ENCODE data around the gene FIGN. TPM values are rescaled to one million over a fixed set of nuclear protein-coding genes. Genes with fewer than 3 reads are reported as not detected.

FIGN gene
- total RNA-seq, 2 experiments from 2014 or later: not detected

DNA sequence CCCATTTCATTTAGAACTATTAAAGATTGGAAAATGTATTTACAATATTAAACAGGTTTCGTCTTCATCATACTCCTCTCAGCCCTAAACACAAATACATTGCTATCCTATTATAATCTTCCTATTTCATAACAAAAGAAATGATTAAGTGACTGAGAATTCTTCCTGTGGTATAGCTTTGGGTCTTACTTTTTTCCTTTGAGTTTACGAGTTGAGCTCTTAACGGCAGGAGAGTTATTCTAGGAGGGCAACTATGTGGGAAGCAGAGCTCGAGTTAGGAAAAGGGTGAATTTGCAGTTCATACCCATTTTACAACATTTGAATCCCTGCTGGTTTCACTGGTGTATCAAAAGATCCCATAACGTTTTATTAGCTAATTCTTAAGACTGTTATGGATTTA lies 105.0 kb downstream of the FIGN start:
- intact Hi-C loops (cut with micrococcal nuclease): no loop called here
- Mint-ChIP-seq H3K4me1 (ENCODE audit: low read depth) (no peaks in the 10 kb centered on the region), H3K9me3 (peaks cover 3% of the 10 kb centered on the region), H3K36me3 (ENCODE audit: low read depth) (no peaks in the 10 kb centered on the region), H3K4me3 (no peak overlapping the region), H3K27ac (no peak overlapping the region), H3K27me3 (no peaks in the 10 kb centered on the region)
- DNase-seq (no peak), ATAC-seq (no peak)
- CTCF ChIA-PET: no interaction called here
- TF ChIP-seq, protein P1, sequence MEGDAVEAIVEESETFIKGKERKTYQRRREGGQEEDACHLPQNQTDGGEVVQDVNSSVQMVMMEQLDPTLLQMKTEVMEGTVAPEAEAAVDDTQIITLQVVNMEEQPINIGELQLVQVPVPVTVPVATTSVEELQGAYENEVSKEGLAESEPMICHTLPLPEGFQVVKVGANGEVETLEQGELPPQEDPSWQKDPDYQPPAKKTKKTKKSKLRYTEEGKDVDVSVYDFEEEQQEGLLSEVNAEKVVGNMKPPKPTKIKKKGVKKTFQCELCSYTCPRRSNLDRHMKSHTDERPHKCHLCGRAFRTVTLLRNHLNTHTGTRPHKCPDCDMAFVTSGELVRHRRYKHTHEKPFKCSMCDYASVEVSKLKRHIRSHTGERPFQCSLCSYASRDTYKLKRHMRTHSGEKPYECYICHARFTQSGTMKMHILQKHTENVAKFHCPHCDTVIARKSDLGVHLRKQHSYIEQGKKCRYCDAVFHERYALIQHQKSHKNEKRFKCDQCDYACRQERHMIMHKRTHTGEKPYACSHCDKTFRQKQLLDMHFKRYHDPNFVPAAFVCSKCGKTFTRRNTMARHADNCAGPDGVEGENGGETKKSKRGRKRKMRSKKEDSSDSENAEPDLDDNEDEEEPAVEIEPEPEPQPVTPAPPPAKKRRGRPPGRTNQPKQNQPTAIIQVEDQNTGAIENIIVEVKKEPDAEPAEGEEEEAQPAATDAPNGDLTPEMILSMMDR (IDR thresholded peaks at IDR 0.05): no peak
- POLR2A ChIA-PET: no interaction called here

DNA sequence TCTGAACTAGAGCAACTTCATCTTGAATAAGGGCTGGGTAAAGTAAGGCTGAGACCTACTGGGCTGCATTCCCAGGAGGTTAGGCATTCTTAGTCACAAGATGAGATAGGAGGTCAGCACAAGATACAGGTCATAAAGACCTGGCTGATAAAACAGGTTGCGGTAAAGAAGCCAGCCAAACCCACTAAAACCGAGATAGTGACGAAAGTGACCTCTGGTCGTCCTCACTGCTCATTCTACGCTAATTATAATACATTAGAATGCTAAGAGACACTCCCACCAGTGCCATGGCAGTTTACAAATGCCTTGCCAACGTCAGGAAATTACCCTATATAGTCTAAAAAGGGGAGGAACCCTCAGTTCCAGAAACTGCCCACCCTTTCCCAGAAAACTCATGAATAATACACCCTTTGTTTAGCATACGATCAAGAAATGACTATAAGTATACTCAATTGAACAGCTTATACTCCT lies 109.1 kb downstream of the FIGN start:
- Mint-ChIP-seq H3K4me3 (no peak overlapping the region), H3K27me3 (no peaks in the 10 kb centered on the region), H3K9me3 (peaks cover under 1% of the 10 kb centered on the region), H3K27ac (no peak overlapping the region), H3K4me1 (ENCODE audit: low read depth) (no peaks in the 10 kb centered on the region), H3K36me3 (ENCODE audit: low read depth) (no peaks in the 10 kb centered on the region)
- intact Hi-C loops (cut with micrococcal nuclease): no loop called here
- DNase-seq (no peak), ATAC-seq (no peak)
- TF ChIP-seq, protein P1 (IDR thresholded peaks at IDR 0.05): no peak
- POLR2A ChIA-PET: no interaction called here
- CTCF ChIA-PET: no interaction called here

DNA sequence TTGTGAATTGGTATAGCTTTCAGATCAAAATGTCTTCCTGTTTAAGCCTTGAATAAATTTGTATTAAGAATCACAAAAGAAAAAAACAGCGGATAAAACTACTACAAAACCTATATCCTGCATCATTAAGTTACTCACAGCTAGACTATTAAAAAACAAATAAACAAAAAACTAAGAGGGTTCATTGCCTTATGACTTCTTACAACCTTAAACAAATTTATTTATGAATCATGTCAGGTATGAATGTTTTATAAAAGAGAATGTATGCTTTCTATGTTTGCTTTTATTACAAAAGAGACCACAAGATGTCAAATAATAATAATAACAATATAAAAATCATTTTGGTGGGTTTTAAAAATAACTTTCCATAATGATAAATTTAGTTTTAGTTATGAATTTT lies 109.6 kb downstream of the FIGN start:
- intact Hi-C loops (cut with micrococcal nuclease): no loop called here
- Mint-ChIP-seq H3K27ac (no peak overlapping the region), H3K9me3 (peaks cover 3% of the 10 kb centered on the region), H3K27me3 (no peaks in the 10 kb centered on the region), H3K36me3 (ENCODE audit: low read depth) (no peaks in the 10 kb centered on the region), H3K4me1 (ENCODE audit: low read depth) (no peaks in the 10 kb centered on the region), H3K4me3 (no peak overlapping the region)
- TF ChIP-seq, protein P1 (IDR thresholded peaks at IDR 0.05): no peak
- ChIA-PET CTCF (no interaction called here), POLR2A (no interaction called here)
- no peak for DNase-seq
- ATAC-seq: no peak

DNA sequence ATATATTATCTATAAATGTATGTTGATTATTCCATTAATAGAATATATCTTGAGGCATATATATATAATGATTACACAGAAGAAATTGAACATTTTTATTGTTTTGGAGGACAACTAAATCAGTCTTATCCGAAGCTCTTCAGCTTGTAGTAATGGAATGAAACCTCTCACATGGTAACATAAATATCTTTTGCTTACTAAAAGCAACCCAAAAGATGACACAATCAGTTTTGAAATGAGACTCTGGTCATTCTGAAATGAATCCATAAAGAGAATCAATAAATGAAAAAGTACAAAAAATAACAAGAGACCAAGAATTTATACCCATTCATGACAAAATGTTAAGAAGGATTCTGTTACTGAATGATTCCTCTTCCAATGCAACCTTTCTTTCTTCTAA lies 110.2 kb downstream of the FIGN start:
- TF ChIP-seq, protein P1 (IDR thresholded peaks at IDR 0.05): no peak
- Mint-ChIP-seq H3K4me3 (no peak overlapping the region), H3K27me3 (no peaks in the 10 kb centered on the region), H3K4me1 (ENCODE audit: low read depth) (no peaks in the 10 kb centered on the region), H3K27ac (no peak overlapping the region), H3K36me3 (ENCODE audit: low read depth) (no peaks in the 10 kb centered on the region), H3K9me3 (peaks cover 3% of the 10 kb centered on the region)
- ATAC-seq: no peak
- POLR2A ChIA-PET: no interaction called here
- no peak for DNase-seq
- intact Hi-C loops (cut with micrococcal nuclease): no loop called here
- CTCF ChIA-PET: no interaction called here

DNA sequence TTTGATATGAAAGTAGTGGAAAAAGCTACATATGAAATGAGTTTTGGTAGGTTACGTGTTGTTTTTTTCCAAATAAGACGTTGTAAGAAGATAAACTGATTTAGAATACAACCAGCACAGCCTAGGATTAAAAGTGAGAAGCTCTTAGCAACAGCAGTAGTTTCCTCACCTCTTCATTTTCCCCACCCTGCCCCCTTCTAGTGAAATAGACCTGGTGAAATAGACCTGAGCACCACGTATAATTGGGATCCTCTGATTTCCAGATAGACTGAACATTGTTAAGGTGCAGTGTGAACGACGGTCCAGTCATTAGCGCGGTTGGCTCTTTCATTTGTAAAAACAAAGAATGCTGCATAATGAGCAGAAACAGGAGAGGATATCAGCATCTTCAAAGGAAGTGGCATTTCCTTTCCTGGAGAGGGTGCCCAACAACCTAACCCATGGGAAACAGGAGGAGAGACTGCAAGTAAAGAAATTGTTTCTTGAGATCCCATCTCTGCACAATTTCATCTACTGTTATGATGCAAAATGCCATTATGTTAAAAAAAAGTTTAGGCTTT lies 114.3 kb downstream of the FIGN start:
- H3K4me3 Mint-ChIP-seq: no peak overlapping the region
- POLR2A ChIA-PET: interaction anchor here (0.5 kb wide), 1 partner anchor 407 kb away, joined by 3 read pairs; no protein-coding TSS in a partner anchor
- no peak overlapping the region for H3K27ac Mint-ChIP-seq
- peaks cover 5% of the 10 kb centered on the region for H3K9me3 Mint-ChIP-seq
- CTCF ChIA-PET: no interaction called here
- TF ChIP-seq, protein P1 (IDR thresholded peaks at IDR 0.05): no peak
- DNase-seq: no peak
- intact Hi-C loops (cut with micrococcal nuclease): no loop called here
- no peaks in the 10 kb centered on the region for H3K27me3 Mint-ChIP-seq
- no peak for ATAC-seq
- H3K4me1 Mint-ChIP-seq (ENCODE audit: low read depth): no peaks in the 10 kb centered on the region
- no peaks in the 10 kb centered on the region for H3K36me3 Mint-ChIP-seq (ENCODE audit: low read depth)
